A673 (cell line): ENCODE measurements around the gene LSM11. TPM values are rescaled to one million over a fixed set of nuclear protein-coding genes. Genes with fewer than 3 reads are reported as not detected.
A peak's percentile ranks its signal among the peaks of the same experiment; 100 is the strongest.

ENCODE experiments used
- BruUV-seq: library from RNA; stranded (reverse); fragments of 400-500 nt; replicated peaks from 2 replicates; lab custom pipeline; 2021; lab: Mats Ljungman, UMichigan
- CTCF ChIA-PET: fragments of 300-600 bp; sonication (Branson Sonifier 250); formaldehyde crosslinking; loops from one replicate; lab custom pipeline; 2022; ENCODE audit warnings: antibody characterized with exemption; lab: Charles Lee
- POLR2A ChIA-PET: fragments of 300-600 bp; sonication (Branson Sonifier 250); formaldehyde crosslinking; loops from one replicate; lab custom pipeline; 2022; ENCODE audit warnings: antibody characterized with exemption; ENCODE audit not compliant: low non-redundant PET; lab: Charles Lee
- DNase-seq: peaks from one replicate; pipeline ENCODE4 v3.0.0-alpha.2; 2015; ENCODE audit warnings: low spot score
- H3K27ac ChIP-seq: fragments of 200-600 bp; sonication (generic); 2 replicates; pipeline ENCODE4 v1.5.1; 2016; ENCODE audit warnings: mixed run types, low read depth, mild to moderate bottlenecking, mixed read lengths, antibody characterized with exemption, low read length; ENCODE audit not compliant: poor library complexity, severe bottlenecking
- H3K27me3 ChIP-seq: fragments of 200-600 bp; sonication (generic); replicated peaks from 2 replicates; pipeline ENCODE4 v1.6.1; 2017; ENCODE audit warnings: mixed run types, low read depth, mild to moderate bottlenecking, mixed read lengths, antibody characterized with exemption, low read length; ENCODE audit not compliant: insufficient read depth, poor library complexity
- H3K36me3 ChIP-seq: fragments of 200-600 bp; sonication (generic); 2 replicates; pipeline ENCODE4 v1.6.1; 2016; ENCODE audit warnings: mixed run types, mild to moderate bottlenecking, mixed read lengths, antibody characterized with exemption, low read length; ENCODE audit not compliant: insufficient read depth, poor library complexity, severe bottlenecking
- H3K4me1 ChIP-seq: fragments of 200-600 bp; sonication (generic); 2 replicates; pipeline ENCODE4 v1.6.1; 2017; ENCODE audit warnings: mixed run types, mild to moderate bottlenecking, mixed read lengths, antibody characterized with exemption, low read length; ENCODE audit not compliant: insufficient read depth, poor library complexity, severe bottlenecking
- H3K4me3 ChIP-seq: fragments of 200-600 bp; sonication (generic); 2 replicates; pipeline ENCODE4 v1.5.1; 2016; ENCODE audit warnings: low read depth, mixed run types, mild to moderate bottlenecking, mixed read lengths, low read length; ENCODE audit not compliant: poor library complexity, severe bottlenecking
- H3K9me3 ChIP-seq: fragments of 200-600 bp; sonication (generic); 2 replicates; pipeline ENCODE4 v1.6.1; 2016; ENCODE audit warnings: mixed run types, low read depth, mild to moderate bottlenecking, mixed read lengths, antibody characterized with exemption, low read length; ENCODE audit not compliant: poor library complexity, severe bottlenecking
- EZH2 ChIP-seq: fragments of 200-600 bp; sonication (generic); IDR thresholded peaks from 2 replicates; pipeline ENCODE4 v1.6.1; 2017; ENCODE audit warnings: borderline replicate concordance, low read depth, mild to moderate bottlenecking, mixed read lengths, antibody characterized with exemption, low read length; ENCODE audit not compliant: poor library complexity, severe bottlenecking
- intact Hi-C: fragments of 100-400 bp; cut with micrococcal nuclease; formaldehyde crosslinking; loops from one replicate; pipeline ENCODE4 v1.10.0; 2022; ENCODE audit not compliant: unreplicated experiment
- total RNA-seq: library from RNA; stranded (reverse); gene quantifications from 2 replicates; pipeline ENCODE4 v1.2.3, GENCODE V29; 2021
- TF ChIP-seq, protein P1 (sequence below): fragments of 300-800, 200-600 bp; sonication (generic); conservative IDR thresholded peaks from 2 replicates; pipeline ENCODE4 v1.5.1; 2017; ENCODE audit warnings: low read depth, mild to moderate bottlenecking, antibody characterized with exemption, low read length, moderate library complexity, mixed read lengths

The LSM11 gene
- total RNA-seq, 1 experiment from 2014 or later: 3.6 TPM

DNA sequence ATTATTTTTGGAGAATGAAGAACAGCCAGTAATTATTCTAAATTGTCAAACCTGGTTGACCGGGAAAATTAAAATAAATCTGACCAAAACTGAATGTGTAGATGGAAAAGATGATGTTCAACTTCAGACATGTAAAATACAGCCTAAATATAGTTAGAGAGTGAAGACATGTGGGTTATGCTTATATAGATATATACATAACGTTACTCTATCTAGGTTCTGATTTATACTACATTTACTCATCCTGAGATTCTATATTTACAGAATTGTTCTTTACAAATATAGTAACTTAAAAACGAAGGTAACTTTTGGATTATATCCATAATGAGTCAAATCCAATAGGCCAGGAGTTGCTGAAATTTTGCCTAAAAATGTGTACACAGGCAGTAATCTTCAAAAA lies 33.1 kb upstream of the LSM11 start:
- POLR2A ChIA-PET: no interaction called here

DNA sequence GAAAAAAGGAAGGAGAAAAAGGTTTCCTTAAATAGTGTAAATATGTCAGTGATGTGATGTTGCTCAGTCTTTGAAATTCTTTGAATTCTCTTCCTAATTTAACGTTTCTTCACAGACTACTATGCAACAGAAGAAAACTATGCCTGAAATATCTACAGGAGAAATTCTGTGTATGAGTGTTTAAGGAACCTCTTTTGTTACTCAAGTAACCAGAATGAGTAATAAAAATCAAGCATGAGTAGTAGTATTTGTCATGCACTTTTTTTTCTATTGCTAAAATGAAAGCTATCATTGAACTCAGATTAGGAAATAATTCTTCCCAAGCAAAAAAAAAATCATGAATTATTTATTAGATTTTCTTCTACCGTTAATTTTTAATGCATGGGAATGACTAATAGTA lies 32.6 kb upstream of the LSM11 start:
- ChIA-PET POLR2A (no interaction called here), CTCF (no interaction called here)
- Histone ChIP-seq H3K27me3 (no peaks in the 10 kb centered on the region), H3K9me3 (no peaks in the 10 kb centered on the region), H3K27ac (no peak overlapping the region), H3K4me1 (peaks cover 5% of the 10 kb centered on the region), H3K36me3 (no peaks in the 10 kb centered on the region), H3K4me3 (no peak overlapping the region)
- DNase-seq: peak; percentile 8
- TF ChIP-seq EZH2: no peak
- TF ChIP-seq, protein P1, sequence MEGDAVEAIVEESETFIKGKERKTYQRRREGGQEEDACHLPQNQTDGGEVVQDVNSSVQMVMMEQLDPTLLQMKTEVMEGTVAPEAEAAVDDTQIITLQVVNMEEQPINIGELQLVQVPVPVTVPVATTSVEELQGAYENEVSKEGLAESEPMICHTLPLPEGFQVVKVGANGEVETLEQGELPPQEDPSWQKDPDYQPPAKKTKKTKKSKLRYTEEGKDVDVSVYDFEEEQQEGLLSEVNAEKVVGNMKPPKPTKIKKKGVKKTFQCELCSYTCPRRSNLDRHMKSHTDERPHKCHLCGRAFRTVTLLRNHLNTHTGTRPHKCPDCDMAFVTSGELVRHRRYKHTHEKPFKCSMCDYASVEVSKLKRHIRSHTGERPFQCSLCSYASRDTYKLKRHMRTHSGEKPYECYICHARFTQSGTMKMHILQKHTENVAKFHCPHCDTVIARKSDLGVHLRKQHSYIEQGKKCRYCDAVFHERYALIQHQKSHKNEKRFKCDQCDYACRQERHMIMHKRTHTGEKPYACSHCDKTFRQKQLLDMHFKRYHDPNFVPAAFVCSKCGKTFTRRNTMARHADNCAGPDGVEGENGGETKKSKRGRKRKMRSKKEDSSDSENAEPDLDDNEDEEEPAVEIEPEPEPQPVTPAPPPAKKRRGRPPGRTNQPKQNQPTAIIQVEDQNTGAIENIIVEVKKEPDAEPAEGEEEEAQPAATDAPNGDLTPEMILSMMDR: no peak
- BruUV-seq: no TSS peak
- intact Hi-C loops: no loop called here

More for the DNA sequence above, 33.1 kb upstream of the LSM11 start:
- H3K9me3 ChIP-seq: no peaks in the 10 kb centered on the region
- no peak for DNase-seq
- no TSS peak for BruUV-seq
- TF ChIP-seq, protein P1: no peak
- no peak for TF ChIP-seq EZH2
- no peak overlapping the region for H3K27ac ChIP-seq
- H3K27me3 ChIP-seq: no peaks in the 10 kb centered on the region
- H3K4me1 ChIP-seq: peaks cover 5% of the 10 kb centered on the region
- intact Hi-C loops: no loop called here
- no peak overlapping the region for H3K4me3 ChIP-seq
- CTCF ChIA-PET: no interaction called here
- H3K36me3 ChIP-seq: no peaks in the 10 kb centered on the region

DNA sequence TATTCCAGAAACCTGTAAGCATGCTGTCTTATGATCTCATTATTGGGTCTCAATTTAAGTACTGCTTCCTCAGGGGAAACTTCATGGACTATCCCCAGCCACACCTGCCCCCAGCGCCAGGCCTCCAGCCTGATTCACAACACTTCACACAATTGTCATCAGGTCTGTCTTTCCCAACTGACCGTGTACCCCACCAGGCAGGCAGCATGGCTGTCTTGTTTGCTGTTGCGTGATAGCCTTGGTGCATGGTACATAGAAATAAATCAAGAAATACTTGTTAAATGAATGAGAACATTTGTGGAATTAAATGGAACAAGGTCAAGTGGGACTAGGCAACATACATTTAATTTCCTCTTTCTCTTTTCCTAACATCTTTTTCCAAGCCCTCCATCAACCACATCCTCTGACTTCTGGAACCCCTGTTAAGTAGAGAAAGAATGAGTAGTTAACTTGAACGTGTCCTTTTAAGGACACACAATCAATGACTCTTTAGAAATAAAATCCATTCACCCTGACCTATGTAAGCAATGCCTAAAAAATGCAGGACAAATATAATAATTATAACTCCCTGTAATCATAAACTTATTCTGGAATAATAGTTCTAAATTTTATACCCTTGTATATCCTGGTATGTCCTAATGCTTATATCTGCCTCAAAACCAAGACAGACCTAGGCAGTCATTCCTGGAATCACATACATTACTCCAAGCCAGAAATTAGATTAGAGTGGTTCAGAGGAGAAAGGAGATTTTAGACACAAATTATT lies 29.5 kb upstream of the LSM11 start:
- no TSS peak for BruUV-seq
- no peak overlapping the region for H3K27ac ChIP-seq
- no peaks in the 10 kb centered on the region for H3K36me3 ChIP-seq
- peaks cover 5% of the 10 kb centered on the region for H3K4me1 ChIP-seq
- ChIA-PET CTCF (no interaction called here), POLR2A (no interaction called here)
- no peak overlapping the region for H3K4me3 ChIP-seq
- DNase-seq: no peak
- no peaks in the 10 kb centered on the region for H3K9me3 ChIP-seq
- no peaks in the 10 kb centered on the region for H3K27me3 ChIP-seq
- intact Hi-C loops: no loop called here
- no peak for TF ChIP-seq EZH2
- TF ChIP-seq, protein P1: no peak
